Measurements from ENCODE around the gene LGALS7B. TPM values are rescaled to one million over a fixed set of nuclear protein-coding genes. Genes with fewer than 3 reads are reported as not detected.
A peak's percentile ranks its signal among the peaks of the same experiment; 100 is the strongest.
"Not testable (repeated sequence)": the region's sequence is repeated elsewhere in the genome, so short reads cannot be mapped to it uniquely, and the experiment has no call there.

Gene LGALS7B
- total RNA-seq, 1 donor from 2014 or later = not detected

- no peaks in the 10 kb centered on the region for H3K36me3 Mint-ChIP-seq (ENCODE audit: low read depth)
- H3K27ac Mint-ChIP-seq = peak overlapping the region; percentile 16
- no peak for DNase-seq (ENCODE audit: low spot score)
- peaks cover 5% of the 10 kb centered on the region for H3K4me1 Mint-ChIP-seq (ENCODE audit: low read depth)
- no peaks in the 10 kb centered on the region for H3K9me3 Mint-ChIP-seq
- intact Hi-C loops (cut with micrococcal nuclease) = loop anchor here (5.0 kb wide), 1 partner anchor 40 kb away; the partner anchor contains the start of gene ECH1
- peaks cover 4% of the 10 kb centered on the region for H3K27me3 Mint-ChIP-seq (ENCODE audit: insufficient read depth)
- H3K4me3 Mint-ChIP-seq = no peak overlapping the region
Observed at GRCh38 chr19:38792250-38793111, 3.5 kb downstream of the LGALS7B start.

- intact Hi-C loops (cut with micrococcal nuclease) = loop anchor here (5.0 kb wide), 1 partner anchor 39 kb away; the partner anchor contains the start of gene ECH1
- Mint-ChIP-seq H3K27ac (peak overlapping the region; percentile 16), H3K9me3 (no peaks in the 10 kb centered on the region), H3K4me3 (no peak overlapping the region), H3K4me1 (ENCODE audit: low read depth) (peaks cover 5% of the 10 kb centered on the region), H3K27me3 (ENCODE audit: insufficient read depth) (peaks cover 4% of the 10 kb centered on the region), H3K36me3 (ENCODE audit: low read depth) (no peaks in the 10 kb centered on the region)
- DNase-seq (ENCODE audit: low spot score) = no peak
Observed at GRCh38 chr19:38793177-38793576, 4.2 kb downstream of the LGALS7B start.

- no peaks in the 10 kb centered on the region for H3K36me3 Mint-ChIP-seq (ENCODE audit: low read depth)
- H3K4me3 Mint-ChIP-seq = no peak overlapping the region
- H3K27ac Mint-ChIP-seq = no peak overlapping the region
- intact Hi-C loops (cut with micrococcal nuclease) = loop anchor here (5.0 kb wide), 1 partner anchor 39 kb away; the partner anchor contains the start of gene ECH1
- peaks cover 4% of the 10 kb centered on the region for H3K27me3 Mint-ChIP-seq (ENCODE audit: insufficient read depth)
- no peak for DNase-seq (ENCODE audit: low spot score)
- peaks cover 5% of the 10 kb centered on the region for H3K4me1 Mint-ChIP-seq (ENCODE audit: low read depth)
- H3K9me3 Mint-ChIP-seq = no peaks in the 10 kb centered on the region
Observed at GRCh38 chr19:38793671-38794070, 4.7 kb downstream of the LGALS7B start.

- Mint-ChIP-seq H3K27ac (no peak overlapping the region), H3K27me3 (ENCODE audit: insufficient read depth) (peaks cover 4% of the 10 kb centered on the region), H3K36me3 (ENCODE audit: low read depth) (no peaks in the 10 kb centered on the region), H3K9me3 (no peaks in the 10 kb centered on the region), H3K4me1 (ENCODE audit: low read depth) (peaks cover 5% of the 10 kb centered on the region), H3K4me3 (no peak overlapping the region)
- no peak for DNase-seq (ENCODE audit: low spot score)
- intact Hi-C loops (cut with micrococcal nuclease) = no loop called here
Observed at GRCh38 chr19:38795549-38795948, 6.5 kb downstream of the LGALS7B start.

GRCh38 chr19:38796154-38796553 is 7.2 kb downstream of the LGALS7B start:
- Mint-ChIP-seq H3K4me1 (ENCODE audit: low read depth) (peaks cover 5% of the 10 kb centered on the region), H3K4me3 (no peak overlapping the region), H3K27me3 (ENCODE audit: insufficient read depth) (peaks cover 4% of the 10 kb centered on the region), H3K9me3 (no peaks in the 10 kb centered on the region), H3K36me3 (ENCODE audit: low read depth) (no peaks in the 10 kb centered on the region), H3K27ac (no peak overlapping the region)
- intact Hi-C loops (cut with micrococcal nuclease) = no loop called here
- no peak for DNase-seq (ENCODE audit: low spot score)

- H3K4me1 Mint-ChIP-seq (ENCODE audit: low read depth); H3K36me3 Mint-ChIP-seq (ENCODE audit: low read depth); H3K4me3 Mint-ChIP-seq; intact Hi-C loops (cut with micrococcal nuclease); DNase-seq (ENCODE audit: low spot score); H3K27ac Mint-ChIP-seq; H3K27me3 Mint-ChIP-seq (ENCODE audit: insufficient read depth); H3K9me3 Mint-ChIP-seq: not testable (repeated sequence)
Observed at GRCh38 chr19:38797781-38798180, 8.8 kb downstream of the LGALS7B start.

GRCh38 chr19:38799104-38799503 is 10.1 kb downstream of the LGALS7B start:
- no peaks in the 10 kb centered on the region for H3K9me3 Mint-ChIP-seq
- peaks cover 3% of the 10 kb centered on the region for H3K27me3 Mint-ChIP-seq (ENCODE audit: insufficient read depth)
- intact Hi-C loops (cut with micrococcal nuclease) = no loop called here
- no peaks in the 10 kb centered on the region for H3K36me3 Mint-ChIP-seq (ENCODE audit: low read depth)
- H3K4me3 Mint-ChIP-seq = no peak overlapping the region
- no peak overlapping the region for H3K27ac Mint-ChIP-seq
- DNase-seq (ENCODE audit: low spot score) = no peak
- no peaks in the 10 kb centered on the region for H3K4me1 Mint-ChIP-seq (ENCODE audit: low read depth)

GRCh38 chr19:38800577-38801347 is 11.8 kb downstream of the LGALS7B start:
- DNase-seq (ENCODE audit: low spot score) = no peak
- H3K9me3 Mint-ChIP-seq = no peaks in the 10 kb centered on the region
- H3K36me3 Mint-ChIP-seq (ENCODE audit: low read depth) = peaks cover 2% of the 10 kb centered on the region
- no peak overlapping the region for H3K4me3 Mint-ChIP-seq
- peaks cover 1% of the 10 kb centered on the region for H3K27me3 Mint-ChIP-seq (ENCODE audit: insufficient read depth)
- intact Hi-C loops (cut with micrococcal nuclease) = no loop called here
- H3K27ac Mint-ChIP-seq = no peak overlapping the region
- H3K4me1 Mint-ChIP-seq (ENCODE audit: low read depth) = peaks cover 5% of the 10 kb centered on the region

GRCh38 chr19:38801359-38802095 is 12.5 kb downstream of the LGALS7B start:
- intact Hi-C loops (cut with micrococcal nuclease) = no loop called here
- H3K9me3 Mint-ChIP-seq = no peaks in the 10 kb centered on the region
- peaks cover 5% of the 10 kb centered on the region for H3K4me1 Mint-ChIP-seq (ENCODE audit: low read depth)
- H3K36me3 Mint-ChIP-seq (ENCODE audit: low read depth) = peaks cover 2% of the 10 kb centered on the region
- no peak overlapping the region for H3K4me3 Mint-ChIP-seq
- no peak for DNase-seq (ENCODE audit: low spot score)
- no peak overlapping the region for H3K27ac Mint-ChIP-seq
- H3K27me3 Mint-ChIP-seq (ENCODE audit: insufficient read depth) = peaks cover 1% of the 10 kb centered on the region

GRCh38 chr19:38803543-38803942 is 14.5 kb downstream of the LGALS7B start:
- H3K27me3 Mint-ChIP-seq (ENCODE audit: insufficient read depth) = peaks cover 1% of the 10 kb centered on the region
- intact Hi-C loops (cut with micrococcal nuclease) = no loop called here
- H3K9me3 Mint-ChIP-seq = no peaks in the 10 kb centered on the region
- peaks cover 2% of the 10 kb centered on the region for H3K36me3 Mint-ChIP-seq (ENCODE audit: low read depth)
- H3K27ac Mint-ChIP-seq = no peak overlapping the region
- peaks cover 5% of the 10 kb centered on the region for H3K4me1 Mint-ChIP-seq (ENCODE audit: low read depth)
- H3K4me3 Mint-ChIP-seq = no peak overlapping the region
- no peak for DNase-seq (ENCODE audit: low spot score)

GRCh38 chr19:38805180-38805579 is 16.2 kb downstream of the LGALS7B start:
- Mint-ChIP-seq H3K4me3 (no peak overlapping the region), H3K9me3 (no peaks in the 10 kb centered on the region), H3K27me3 (ENCODE audit: insufficient read depth) (peaks cover 1% of the 10 kb centered on the region), H3K4me1 (ENCODE audit: low read depth) (peaks cover 5% of the 10 kb centered on the region), H3K27ac (peak overlapping the region; percentile 5), H3K36me3 (ENCODE audit: low read depth) (peaks cover 2% of the 10 kb centered on the region)
- no peak for DNase-seq (ENCODE audit: low spot score)
- intact Hi-C loops (cut with micrococcal nuclease) = no loop called here

GRCh38 chr19:38806371-38806770 is 17.4 kb downstream of the LGALS7B start:
- Mint-ChIP-seq H3K27ac (no peak overlapping the region), H3K4me3 (no peak overlapping the region), H3K4me1 (ENCODE audit: low read depth) (peaks cover 5% of the 10 kb centered on the region), H3K9me3 (no peaks in the 10 kb centered on the region), H3K36me3 (ENCODE audit: low read depth) (peaks cover 2% of the 10 kb centered on the region), H3K27me3 (ENCODE audit: insufficient read depth) (peaks cover 1% of the 10 kb centered on the region)
- DNase-seq (ENCODE audit: low spot score) = no peak
- intact Hi-C loops (cut with micrococcal nuclease) = no loop called here
